GM12874 (cell line): ENCODE measurements around the gene RPIA.

Experiments
- CTCF ChIP-seq: IDR thresholded peaks from 2 replicates; pipeline ENCODE4 v1.5.1; 2011; ENCODE audit warnings: low read depth, mild to moderate bottlenecking, control low read depth, low read length, moderate library complexity; ENCODE audit not compliant: insufficient read depth

Gene RPIA

GRCh38 chr2:88687384-88687783 lies 4.1 kb upstream of the RPIA start:
- TF ChIP-seq CTCF = no peak

- peak; percentile 43 for TF ChIP-seq CTCF
These were observed 708 bp upstream of the RPIA start for GRCh38 chr2:88690591-88691338.

- no peak for TF ChIP-seq CTCF
These were observed 714 bp downstream of the RPIA start for GRCh38 chr2:88692187-88692586.

GRCh38 chr2:88693911-88694414 lies 2.5 kb downstream of the RPIA start:
- no peak for TF ChIP-seq CTCF

GRCh38 chr2:88696611-88697010 lies 5.1 kb downstream of the RPIA start:
- no peak for TF ChIP-seq CTCF

- no peak for TF ChIP-seq CTCF
These were observed 6.0 kb downstream of the RPIA start for GRCh38 chr2:88697370-88698026.

- TF ChIP-seq CTCF = no peak
These were observed 6.5 kb downstream of the RPIA start for GRCh38 chr2:88698027-88698413.
